Tibial nerve (tissue), 4 donors: Measurements from ENCODE around the gene JTB. TPM values are rescaled to one million over a fixed set of nuclear protein-coding genes. Genes with fewer than 3 reads are reported as not detected.

Experiments used
- DNase-seq, 2 donors: peaks; one replicate each; pipeline ENCODE4 v3.0.0-alpha.2; 2019; ENCODE audit warnings: low spot score in 2 of 2
- H3K27ac ChIP-seq, 4 donors: fragments of 200-600 bp; sonication (generic) in 3 of 4; one replicate each; pipeline ENCODE4 v1.5.1; 2017 to 2019; ENCODE audit warnings: mild to moderate bottlenecking in 1 of 4
- H3K27me3 ChIP-seq, 2 donors: fragments of 200-600 bp; sonication (generic) in 1 of 2; one replicate each; pipeline versions ENCODE4 v1.5.1 to v1.6.0; 2017 to 2019
- H3K36me3 ChIP-seq, 3 donors: fragments of 200-600 bp; sonication (generic); one replicate each; pipeline ENCODE4 v1.5.1; 2018 to 2019
- H3K4me1 ChIP-seq, 4 donors: fragments of 200-600 bp; sonication (generic) in 3 of 4; one replicate each; pipeline ENCODE4 v1.5.1; 2017 to 2019
- H3K4me3 ChIP-seq, 4 donors: fragments of 200-600 bp; sonication (generic) in 3 of 4; one replicate each; pipeline ENCODE4 v1.5.1; 2017 to 2019; ENCODE audit warnings: mild to moderate bottlenecking in 1 of 4, moderate library complexity in 1 of 4
- H3K9me3 ChIP-seq, 4 donors: fragments of 200-600 bp; sonication (generic) in 3 of 4; one replicate each; pipeline ENCODE4 v1.5.1; 2017 to 2019
- EP300 ChIP-seq, 2 donors: sonication (generic); formaldehyde crosslinking; IDR thresholded peaks; one replicate each; pipeline ENCODE4 v1.6.1; 2017; ENCODE audit warnings: antibody characterized with exemption in 2 of 2, mild to moderate bottlenecking in 1 of 2
- POLR2A ChIP-seq, 2 donors: fragments of 450-650 bp; IDR thresholded peaks; one replicate each; pipeline ENCODE4 v1.6.1; 2017; ENCODE audit warnings: antibody characterized with exemption in 2 of 2, mild to moderate bottlenecking in 2 of 2, moderate library complexity in 2 of 2
- WGBS, 2 donors: methylation state at CpG; one replicate each; pipeline ENCODE4 v1.1.5; 2018; 5-methylcytosine and 5-hydroxymethylcytosine counted together
- total RNA-seq, 4 donors: library from RNA; depleted of rRNA; stranded (reverse); fragments of >200 nt; gene quantifications; one replicate each; pipeline ENCODE4 v1.1.0, GENCODE V29; 2016
- TF ChIP-seq, protein P1 (sequence below), 5 experiments: fragments of 200-600 bp in 3 of 5; fragments of 450-650 bp in 2 of 5; sonication (generic) in 3 of 5; IDR thresholded peaks; one replicate each; pipeline ENCODE4 v1.5.1; 2016 to 2019; ENCODE audit warnings: antibody characterized with exemption in 5 of 5, mild to moderate bottlenecking in 3 of 5, moderate library complexity in 2 of 5

The JTB gene
- total RNA-seq, 4 donors from 2014 or later, result 149 to 289 (median 241) TPM

- DNase-seq, result no peak
- peaks cover 10 to 95% (median 42%) of the 10 kb centered on the region in 3 donors for H3K36me3 ChIP-seq
These were observed 43.5 kb downstream of the JTB start for GRCh38 chr1:153933955-153934354.

DNA sequence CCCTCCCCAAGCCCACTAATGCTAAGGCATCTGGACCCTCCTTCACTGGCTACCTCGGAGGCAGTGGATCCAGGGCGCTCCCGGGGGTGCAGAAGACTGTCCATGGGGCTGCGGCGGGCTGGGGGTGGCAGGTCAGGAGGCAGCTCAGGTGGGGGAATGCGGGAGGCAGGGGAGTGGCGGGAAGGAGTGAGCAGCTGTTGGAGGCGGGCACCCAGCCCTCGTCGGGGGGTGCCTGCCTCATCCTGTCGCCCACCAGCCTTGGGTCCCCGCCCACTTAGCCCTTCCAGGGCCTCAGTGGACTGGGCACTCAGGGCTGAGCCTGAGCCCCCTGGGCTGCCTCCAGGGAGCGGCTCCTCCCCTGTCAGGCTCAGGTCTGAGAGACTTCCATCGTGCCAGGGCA, 44.0 kb downstream of the JTB start:
- WGBS, 2 donors, result 90% methylated on average over 14 of the region's 14 CpGs
- Histone ChIP-seq H3K36me3 (peaks cover 10 to 90% (median 42%) of the 10 kb centered on the region in 3 donors), H3K9me3 (no peaks in the 10 kb centered on the region), H3K4me1 (peaks cover 0 to 14% (median 3%) of the 10 kb centered on the region in 4 donors), H3K27ac (no peak overlapping the region), H3K4me3 (no peak overlapping the region), H3K27me3 (no peaks in the 10 kb centered on the region)
- TF ChIP-seq EP300 (IDR thresholded peaks at IDR 0.05) (no peak), POLR2A (IDR thresholded peaks at IDR 0.05) (no peak)
- TF ChIP-seq, protein P1, sequence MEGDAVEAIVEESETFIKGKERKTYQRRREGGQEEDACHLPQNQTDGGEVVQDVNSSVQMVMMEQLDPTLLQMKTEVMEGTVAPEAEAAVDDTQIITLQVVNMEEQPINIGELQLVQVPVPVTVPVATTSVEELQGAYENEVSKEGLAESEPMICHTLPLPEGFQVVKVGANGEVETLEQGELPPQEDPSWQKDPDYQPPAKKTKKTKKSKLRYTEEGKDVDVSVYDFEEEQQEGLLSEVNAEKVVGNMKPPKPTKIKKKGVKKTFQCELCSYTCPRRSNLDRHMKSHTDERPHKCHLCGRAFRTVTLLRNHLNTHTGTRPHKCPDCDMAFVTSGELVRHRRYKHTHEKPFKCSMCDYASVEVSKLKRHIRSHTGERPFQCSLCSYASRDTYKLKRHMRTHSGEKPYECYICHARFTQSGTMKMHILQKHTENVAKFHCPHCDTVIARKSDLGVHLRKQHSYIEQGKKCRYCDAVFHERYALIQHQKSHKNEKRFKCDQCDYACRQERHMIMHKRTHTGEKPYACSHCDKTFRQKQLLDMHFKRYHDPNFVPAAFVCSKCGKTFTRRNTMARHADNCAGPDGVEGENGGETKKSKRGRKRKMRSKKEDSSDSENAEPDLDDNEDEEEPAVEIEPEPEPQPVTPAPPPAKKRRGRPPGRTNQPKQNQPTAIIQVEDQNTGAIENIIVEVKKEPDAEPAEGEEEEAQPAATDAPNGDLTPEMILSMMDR (IDR thresholded peaks at IDR 0.05), result no peak
- no peak for DNase-seq

More at GRCh38 chr1:153933955-153934354, 43.5 kb downstream of the JTB start:
- 90 to 96% methylated on average over 11 of the region's 11 CpGs for WGBS, 2 donors
- Histone ChIP-seq H3K4me3 (no peak overlapping the region), H3K27ac (no peak overlapping the region), H3K9me3 (no peaks in the 10 kb centered on the region), H3K27me3 (no peaks in the 10 kb centered on the region), H3K4me1 (peaks cover 0 to 9% (median under 1%) of the 10 kb centered on the region in 4 donors)
- TF ChIP-seq EP300 (IDR thresholded peaks at IDR 0.05), result no peak
- TF ChIP-seq POLR2A (IDR thresholded peaks at IDR 0.05), result no peak
- TF ChIP-seq, protein P1 (IDR thresholded peaks at IDR 0.05), result no peak

GRCh38 chr1:153932156-153933131, 45.0 kb downstream of the JTB start:
- no peaks in the 10 kb centered on the region for H3K9me3 ChIP-seq
- TF ChIP-seq, protein P1 (IDR thresholded peaks at IDR 0.05), result no peak
- TF ChIP-seq EP300 (IDR thresholded peaks at IDR 0.05) (no peak), POLR2A (IDR thresholded peaks at IDR 0.05) (no peak)
- WGBS, 2 donors, result 92 to 93% methylated on average over 17 to 18 of the region's 18 CpGs
- H3K4me3 ChIP-seq, result no peak overlapping the region
- peaks cover 10 to 80% (median 39%) of the 10 kb centered on the region in 3 donors for H3K36me3 ChIP-seq
- no peaks in the 10 kb centered on the region for H3K27me3 ChIP-seq
- H3K4me1 ChIP-seq, result peaks cover 0 to 23% (median 4%) of the 10 kb centered on the region in 4 donors
- H3K27ac ChIP-seq, result no peak overlapping the region
- no peak for DNase-seq

- TF ChIP-seq POLR2A (IDR thresholded peaks at IDR 0.05) (no peak), EP300 (IDR thresholded peaks at IDR 0.05) (no peak)
- TF ChIP-seq, protein P1 (IDR thresholded peaks at IDR 0.05), result no peak
- Histone ChIP-seq H3K4me1 (peaks cover 0 to 23% (median 4%) of the 10 kb centered on the region in 4 donors), H3K36me3 (peaks cover 2 to 58% (median 18%) of the 10 kb centered on the region in 3 donors), H3K27me3 (no peaks in the 10 kb centered on the region), H3K27ac (peak overlapping the region in 3 of 4 donors; percentile 52 to 69 (median 53)), H3K4me3 (no peak overlapping the region), H3K9me3 (no peaks in the 10 kb centered on the region)
- no peak for DNase-seq
- 82 to 83% methylated on average over 14 of the region's 14 CpGs for WGBS, 2 donors
These were observed 47.2 kb downstream of the JTB start for GRCh38 chr1:153929981-153930948.
